Gastrocnemius medialis (tissue), 4 donors: Measurements from ENCODE around the gene SHF.

Source experiments
- POLR2A ChIP-seq, 2 donors: fragments of 450-650 bp; IDR thresholded peaks; one replicate each; pipeline ENCODE4 v1.6.1; 2017; ENCODE audit warnings: antibody characterized with exemption in 2 of 2, mild to moderate bottlenecking in 2 of 2, moderate library complexity in 2 of 2
- TF ChIP-seq, protein P1 (sequence below), 5 experiments: fragments of 450-650 bp in 3 of 5; fragments of 200-600 bp in 2 of 5; sonication (generic) in 2 of 5; IDR thresholded peaks in 4 of 5; conservative IDR thresholded peaks in 1 of 5; 1 replicate in 4 of 5; 2 replicates in 1 of 5; pipeline ENCODE4 v1.5.1; 2016 to 2019; ENCODE audit warnings: antibody characterized with exemption in 5 of 5, mild to moderate bottlenecking in 3 of 5, moderate library complexity in 3 of 5

DNA sequence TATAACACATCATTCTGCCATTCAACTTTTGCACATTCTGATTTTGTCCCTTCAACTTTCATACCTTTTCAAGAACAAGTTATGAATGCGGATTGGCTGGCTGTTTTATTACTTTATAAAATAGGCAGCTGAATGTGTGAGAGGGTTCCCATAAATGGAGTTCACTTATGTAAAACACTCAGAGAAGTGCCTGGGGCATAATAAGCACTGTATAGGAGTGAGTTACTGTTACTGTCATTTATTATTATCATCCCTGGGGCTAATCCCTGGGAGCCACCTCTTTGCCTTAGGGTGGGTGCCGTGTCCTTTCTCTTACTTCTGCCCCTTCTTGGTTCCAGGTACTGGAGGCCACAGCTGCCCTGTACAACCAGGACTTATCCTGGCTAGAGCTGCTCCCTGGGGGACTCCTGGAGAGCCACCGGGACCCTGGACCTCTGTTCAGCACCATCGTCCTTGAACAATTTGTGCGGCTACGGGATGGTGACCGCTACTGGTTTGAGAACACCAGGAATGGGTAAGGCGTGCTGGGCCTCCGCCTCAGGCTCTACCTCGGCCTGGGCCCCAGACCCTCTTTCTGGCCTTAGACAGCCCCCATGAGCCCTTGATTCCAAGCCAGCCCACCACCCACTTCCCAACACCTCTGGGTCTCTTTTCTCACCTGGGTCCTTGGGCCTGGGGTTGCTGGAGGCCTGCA is 47.1 kb downstream of the SHF start:
- TF ChIP-seq, protein P1, sequence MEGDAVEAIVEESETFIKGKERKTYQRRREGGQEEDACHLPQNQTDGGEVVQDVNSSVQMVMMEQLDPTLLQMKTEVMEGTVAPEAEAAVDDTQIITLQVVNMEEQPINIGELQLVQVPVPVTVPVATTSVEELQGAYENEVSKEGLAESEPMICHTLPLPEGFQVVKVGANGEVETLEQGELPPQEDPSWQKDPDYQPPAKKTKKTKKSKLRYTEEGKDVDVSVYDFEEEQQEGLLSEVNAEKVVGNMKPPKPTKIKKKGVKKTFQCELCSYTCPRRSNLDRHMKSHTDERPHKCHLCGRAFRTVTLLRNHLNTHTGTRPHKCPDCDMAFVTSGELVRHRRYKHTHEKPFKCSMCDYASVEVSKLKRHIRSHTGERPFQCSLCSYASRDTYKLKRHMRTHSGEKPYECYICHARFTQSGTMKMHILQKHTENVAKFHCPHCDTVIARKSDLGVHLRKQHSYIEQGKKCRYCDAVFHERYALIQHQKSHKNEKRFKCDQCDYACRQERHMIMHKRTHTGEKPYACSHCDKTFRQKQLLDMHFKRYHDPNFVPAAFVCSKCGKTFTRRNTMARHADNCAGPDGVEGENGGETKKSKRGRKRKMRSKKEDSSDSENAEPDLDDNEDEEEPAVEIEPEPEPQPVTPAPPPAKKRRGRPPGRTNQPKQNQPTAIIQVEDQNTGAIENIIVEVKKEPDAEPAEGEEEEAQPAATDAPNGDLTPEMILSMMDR (IDR thresholded peaks at IDR 0.05 in 4 of 5, conservative IDR thresholded peaks at IDR 0.05 in 1 of 5) = no peak
- TF ChIP-seq POLR2A (IDR thresholded peaks at IDR 0.05) = no peak
